ENCODE measurements around the gene SLC44A3.

Gene SLC44A3

DNA sequence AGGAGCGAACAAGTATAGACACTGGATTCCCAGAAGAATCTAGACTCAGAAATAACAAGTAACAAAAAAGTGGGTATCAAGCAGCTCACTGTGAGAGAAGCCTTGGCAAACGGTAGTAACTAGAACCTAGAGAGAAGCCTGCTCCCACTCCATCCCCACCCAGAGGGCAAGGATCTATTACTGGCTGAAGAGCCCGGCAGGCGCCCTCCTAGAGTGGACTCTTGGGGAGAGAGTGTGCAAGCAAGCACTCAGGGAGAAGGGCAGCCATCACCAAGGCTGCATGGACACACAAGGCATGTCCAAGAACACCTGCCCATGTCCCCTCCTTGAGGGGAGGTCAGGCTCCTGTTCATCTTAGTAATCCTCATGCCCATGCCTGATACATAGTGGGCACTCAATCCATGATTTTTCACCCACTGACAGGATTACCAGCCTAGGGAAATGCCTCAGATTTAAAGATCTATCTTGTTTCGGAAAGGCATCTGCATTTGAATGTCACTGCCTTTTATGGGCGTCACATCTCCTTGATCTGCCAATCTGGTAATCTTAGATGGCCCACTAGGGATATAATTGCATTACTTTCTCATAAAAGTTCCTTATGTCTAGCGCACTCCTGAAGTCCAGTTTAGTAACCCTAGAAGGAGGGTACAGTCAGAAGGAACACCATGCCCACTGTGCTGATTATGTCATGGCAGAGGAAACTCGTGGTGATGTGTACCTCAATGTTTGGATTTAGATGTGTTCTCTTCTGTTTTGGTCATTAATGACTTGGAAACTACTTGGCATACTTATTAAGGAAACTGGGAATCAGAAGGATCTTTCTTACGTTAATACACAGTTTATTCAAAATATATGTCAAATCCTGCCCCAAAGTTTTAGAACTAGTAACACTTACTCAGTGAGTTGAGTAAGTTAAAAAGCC lies 92.4 kb downstream of the SLC44A3 start:
- DNase-seq, result no peak

GRCh38 chr1:94917251-94917650 lies 97.1 kb downstream of the SLC44A3 start:
- DNase-seq, result no peak

- DNase-seq, result no peak
Measured at GRCh38 chr1:94919241-94920030, 99.3 kb downstream of the SLC44A3 start.

- no peak for DNase-seq
Measured at GRCh38 chr1:94920061-94920460, 99.9 kb downstream of the SLC44A3 start.

GRCh38 chr1:94921977-94922376 lies 101.8 kb downstream of the SLC44A3 start:
- no peak for DNase-seq

DNA sequence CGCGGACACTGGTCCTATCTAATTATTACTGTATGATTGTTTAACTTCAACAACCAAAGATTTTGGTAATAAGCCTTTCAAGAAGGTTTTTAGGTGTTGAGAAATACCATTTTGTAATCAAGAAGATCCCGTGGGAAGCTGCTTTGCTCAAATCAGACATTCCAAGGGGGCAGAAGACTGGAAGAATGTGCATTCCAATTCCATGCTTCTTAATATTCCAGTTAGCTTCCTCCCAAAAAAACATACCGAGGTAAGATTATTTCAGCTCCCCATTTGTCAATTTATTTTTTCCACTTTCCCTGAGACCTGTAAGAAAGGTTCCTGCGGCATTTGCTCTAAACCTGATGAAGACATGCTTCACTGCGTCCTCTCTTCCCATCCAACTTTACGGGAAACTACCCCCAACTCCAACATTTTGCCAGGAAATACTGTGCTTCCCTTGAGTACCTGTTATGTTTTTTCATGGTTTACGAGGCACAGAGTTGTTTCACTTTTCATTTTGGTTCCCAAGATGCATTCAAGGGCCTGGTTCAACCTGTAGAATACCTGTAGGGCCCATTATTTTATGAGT lies 102.7 kb downstream of the SLC44A3 start:
- no peak for DNase-seq

GRCh38 chr1:94925004-94925403 lies 104.8 kb downstream of the SLC44A3 start:
- DNase-seq, result no peak

GRCh38 chr1:94925561-94926125 lies 105.5 kb downstream of the SLC44A3 start:
- DNase-seq, result no peak

GRCh38 chr1:94926126-94926914 lies 106.2 kb downstream of the SLC44A3 start:
- DNase-seq, result peak; percentile 3

- peak; percentile 49 for DNase-seq
Measured at GRCh38 chr1:94926915-94927404, 106.8 kb downstream of the SLC44A3 start, which contains the start of gene CNN3. CNN3 (minus strand) TSS chr1:94927110; CDS start chr1:94926894, 216 bp downstream.

- no peak for DNase-seq
Measured at GRCh38 chr1:94927405-94928175, 107.4 kb downstream of the SLC44A3 start.

DNA sequence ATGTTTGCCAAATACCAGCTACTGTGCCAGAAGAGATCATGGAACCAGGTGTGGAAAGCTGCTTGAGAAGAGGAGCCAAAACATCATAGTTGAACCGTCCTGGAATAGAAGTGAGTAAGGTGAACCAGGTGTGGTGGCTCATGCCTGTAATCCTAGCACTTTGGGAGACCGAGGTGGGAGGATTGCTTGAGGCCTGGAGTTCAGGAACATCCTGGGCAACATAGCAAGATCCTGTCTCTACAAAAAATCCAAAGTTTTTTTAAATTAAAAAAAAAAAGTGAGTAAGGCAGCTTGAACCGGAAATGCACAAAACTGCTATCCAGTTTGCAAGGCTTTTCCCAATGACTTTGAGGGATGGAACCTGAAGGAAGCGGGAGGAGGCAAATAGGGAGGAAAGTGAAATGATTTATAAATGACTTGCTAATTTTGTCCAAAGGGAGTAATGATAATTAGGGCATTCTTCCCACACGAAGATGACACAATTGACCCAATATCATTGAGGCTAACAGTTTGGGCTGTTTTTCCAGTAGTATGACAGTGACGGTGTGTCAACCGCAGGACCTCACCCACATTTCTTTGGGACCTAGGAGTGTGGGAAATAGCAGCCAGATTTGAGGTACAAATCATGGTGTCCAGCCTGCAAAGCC lies 108.3 kb downstream of the SLC44A3 start:
- no peak for DNase-seq

DNA sequence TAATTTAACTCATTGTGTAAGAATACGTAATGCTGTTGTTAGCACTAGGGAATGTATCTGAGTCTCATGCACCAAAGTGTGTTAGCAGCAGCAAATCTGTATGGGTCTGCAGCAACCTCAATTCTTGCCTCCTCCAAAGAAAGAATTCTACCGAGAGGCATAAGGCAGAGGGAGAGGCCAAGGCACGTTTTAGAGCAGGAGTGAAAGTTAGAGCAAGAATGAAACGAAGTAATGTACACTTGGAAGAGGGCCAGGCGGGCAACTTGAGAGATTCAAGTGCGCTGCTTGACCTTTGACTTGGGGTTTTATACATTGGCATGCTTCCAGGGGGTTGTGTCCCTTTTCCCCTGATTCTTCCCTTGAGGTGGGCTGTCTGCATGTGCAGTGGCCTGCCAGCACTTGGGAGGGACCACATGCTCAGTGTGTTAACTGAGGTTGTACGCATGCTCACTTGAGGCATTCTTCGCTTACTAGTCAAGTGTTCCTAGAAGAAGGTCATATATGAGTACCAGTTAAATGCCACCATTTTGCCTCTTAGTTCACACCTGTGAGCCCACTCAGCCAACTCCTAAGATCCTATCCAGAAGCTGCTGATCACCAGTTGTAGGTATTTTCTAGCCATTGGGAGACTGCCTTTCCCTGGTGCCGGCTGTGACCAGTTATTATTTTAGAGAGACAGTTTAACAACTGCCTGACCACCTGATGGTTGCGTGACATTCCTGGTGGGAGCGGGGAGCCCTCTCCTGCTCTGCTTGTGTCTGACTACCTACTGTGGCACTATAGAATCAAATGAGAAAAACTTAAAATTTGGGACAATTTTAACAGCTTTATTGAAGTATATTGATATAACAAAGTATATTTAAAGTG lies 109.4 kb downstream of the SLC44A3 start:
- no peak for DNase-seq

- no peak for DNase-seq
Measured at GRCh38 chr1:94931254-94931841, 111.2 kb downstream of the SLC44A3 start.

- no peak for DNase-seq
Measured at GRCh38 chr1:94934551-94934950, 114.4 kb downstream of the SLC44A3 start.

GRCh38 chr1:94935034-94935433 lies 114.9 kb downstream of the SLC44A3 start:
- no peak for DNase-seq

DNA sequence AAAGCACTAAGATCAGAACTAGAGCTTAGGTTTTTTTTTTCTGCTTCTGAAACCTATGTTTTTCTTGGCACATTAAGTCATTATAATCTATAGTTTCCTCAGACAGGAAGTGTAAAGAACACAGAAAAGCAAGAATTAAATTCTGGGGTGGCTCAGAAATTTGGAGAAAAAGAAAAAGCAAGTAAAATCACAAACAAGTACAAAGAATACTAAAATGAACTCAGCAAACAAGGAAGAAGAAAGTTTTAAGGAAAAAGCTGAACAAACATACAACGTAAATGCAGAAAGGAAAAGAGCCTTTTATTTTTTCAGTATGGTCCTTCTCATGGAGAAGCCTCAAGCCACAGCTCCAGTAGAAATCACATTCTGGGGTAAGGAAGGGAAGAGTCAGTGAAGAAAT lies 115.3 kb downstream of the SLC44A3 start:
- DNase-seq, result no peak

DNA sequence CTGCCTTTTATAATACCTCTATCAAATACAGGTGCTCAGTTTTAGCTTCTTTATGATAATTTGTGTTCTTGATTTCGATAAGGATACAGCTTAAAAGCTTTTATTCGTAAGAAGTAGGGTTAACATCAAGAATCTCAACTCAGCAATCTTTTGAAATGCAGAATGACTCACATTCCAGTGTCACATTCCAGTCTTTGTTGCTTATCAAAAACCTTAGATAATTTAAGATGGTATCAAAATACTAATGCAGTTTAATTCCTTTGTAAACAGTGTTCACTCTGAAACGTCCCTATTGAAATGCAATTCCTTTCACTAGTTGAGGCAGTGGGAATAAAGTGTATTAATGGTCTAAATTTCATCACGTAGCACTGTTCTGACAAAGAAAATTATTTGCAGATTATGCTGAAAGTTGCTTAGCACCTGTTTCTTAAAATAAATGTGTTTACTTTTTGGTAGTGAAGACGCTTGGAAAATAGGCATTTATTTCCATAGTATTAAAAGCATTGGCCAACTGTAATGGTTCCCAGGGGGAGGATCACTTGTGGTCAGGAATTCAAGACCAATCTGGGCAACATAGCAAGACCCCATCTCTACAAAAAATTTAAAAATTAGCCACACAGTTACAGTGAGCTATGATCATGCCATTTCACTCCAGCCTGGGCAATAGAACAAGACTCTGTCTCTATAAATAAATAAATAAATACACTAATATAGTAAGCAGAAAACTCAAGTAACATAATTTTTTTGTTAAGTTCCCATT lies 116.9 kb downstream of the SLC44A3 start:
- no peak for DNase-seq

All from central memory CD4-positive, alpha-beta T cell (primary cell).